NCI-H1048 (cell line): Measurements from ENCODE around the gene GATAD2B.

Source experiments
- DNase-seq: peaks from one replicate; lab custom pipeline; 2025; lab: John Stamatoyannopoulos, UW

Gene GATAD2B

DNA sequence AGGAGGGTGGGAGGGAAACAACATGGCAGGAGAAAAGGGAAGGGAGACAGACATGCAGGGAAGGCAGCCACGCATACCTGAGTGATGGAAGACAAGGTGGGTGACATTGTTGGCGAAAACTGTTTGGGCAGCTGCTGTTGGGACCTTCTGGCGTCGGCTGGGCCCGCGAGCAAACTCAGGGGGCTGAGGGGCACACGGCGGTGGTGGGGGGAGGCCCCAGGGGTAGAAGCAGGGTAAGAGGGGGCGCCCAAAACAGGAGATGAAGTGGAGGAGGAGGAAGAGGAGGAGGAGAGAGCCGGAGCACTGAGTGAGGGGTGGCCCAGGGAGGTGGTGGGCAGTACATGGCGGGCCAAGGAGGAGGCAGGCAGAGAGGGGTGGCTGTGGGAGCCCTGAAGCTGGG lies 28.4 kb upstream of the GATAD2B start:
- DNase-seq: no peak

DNA sequence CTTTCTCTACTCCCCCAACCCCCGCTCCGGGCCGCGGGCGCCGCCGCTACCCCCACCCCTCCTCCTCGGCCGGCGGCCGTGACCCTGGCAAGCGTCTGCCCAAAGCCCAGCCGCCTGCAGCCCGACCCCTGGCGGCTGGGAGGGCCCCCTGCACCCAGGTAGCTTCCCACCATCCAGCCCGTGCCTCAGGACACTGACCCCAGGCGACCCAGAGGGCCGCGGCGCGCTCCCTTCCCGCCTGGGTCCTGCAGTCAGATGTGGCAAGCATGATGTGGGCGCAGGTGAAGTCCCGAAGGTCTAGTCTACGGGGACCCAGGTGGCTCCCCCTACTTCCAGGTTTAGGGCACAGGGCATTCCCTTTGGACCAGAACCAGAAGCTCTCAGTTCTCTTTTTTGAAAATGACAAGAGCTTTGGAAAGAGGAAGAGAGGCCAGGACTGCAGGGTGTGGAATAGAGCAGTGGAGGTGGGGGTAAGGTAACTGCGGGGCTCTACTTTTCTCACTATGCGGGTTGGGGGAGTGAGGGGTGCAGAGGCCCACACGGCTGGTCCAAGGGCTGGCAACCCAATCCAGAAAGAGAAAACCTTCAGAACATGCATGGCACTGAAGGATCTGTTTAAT lies 24.0 kb upstream of the GATAD2B start, which contains the start of gene DENND4B:
Gene DENND4B (minus strand): TSS at position 97 of the 620 bp plus-strand sequence. CDS start 2,344 bp downstream, outside the sequence.
- peak; percentile 63 for DNase-seq

DNA sequence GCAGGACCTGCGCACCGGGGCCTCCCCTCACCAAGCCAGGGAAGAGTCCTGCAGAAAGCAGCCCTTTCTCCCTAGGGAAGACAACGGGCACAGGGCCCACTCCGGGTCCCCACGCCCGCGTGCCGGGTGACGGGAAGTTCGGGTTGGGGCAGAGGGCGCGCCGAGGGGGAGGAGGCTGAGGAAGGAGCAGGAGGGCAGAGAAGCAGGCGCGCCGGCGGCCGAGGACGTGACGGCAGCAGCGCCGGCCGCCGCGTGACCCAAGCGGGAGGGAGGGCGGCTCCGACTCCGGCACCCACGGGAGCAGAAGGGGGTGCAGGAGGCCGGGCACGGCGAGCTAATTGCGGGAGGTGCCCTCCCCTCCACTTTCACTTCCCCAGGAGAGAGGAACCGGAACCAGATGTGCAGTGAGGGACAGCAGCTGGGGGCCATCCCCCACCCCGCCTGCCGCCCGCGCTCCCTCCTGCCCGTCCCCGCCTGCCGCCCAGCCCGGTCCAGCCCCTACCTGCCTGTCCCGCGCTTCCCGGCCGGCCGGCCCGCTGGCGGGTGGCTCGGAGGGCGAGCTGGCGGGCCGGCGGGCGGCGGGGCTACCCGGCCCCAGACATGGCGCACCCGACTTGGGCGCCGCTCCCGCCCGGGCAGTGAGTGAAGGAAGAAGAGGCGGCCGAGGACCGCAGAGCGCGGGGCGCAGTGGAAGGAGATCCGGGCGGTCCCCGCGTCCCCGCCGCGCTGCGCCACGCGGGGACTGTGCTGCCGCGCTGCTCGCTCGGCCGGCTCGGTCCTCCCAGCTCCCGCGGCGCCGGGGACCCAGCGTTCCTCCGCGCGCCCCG lies 23.2 kb upstream of the GATAD2B start:
- no peak for DNase-seq

DNA sequence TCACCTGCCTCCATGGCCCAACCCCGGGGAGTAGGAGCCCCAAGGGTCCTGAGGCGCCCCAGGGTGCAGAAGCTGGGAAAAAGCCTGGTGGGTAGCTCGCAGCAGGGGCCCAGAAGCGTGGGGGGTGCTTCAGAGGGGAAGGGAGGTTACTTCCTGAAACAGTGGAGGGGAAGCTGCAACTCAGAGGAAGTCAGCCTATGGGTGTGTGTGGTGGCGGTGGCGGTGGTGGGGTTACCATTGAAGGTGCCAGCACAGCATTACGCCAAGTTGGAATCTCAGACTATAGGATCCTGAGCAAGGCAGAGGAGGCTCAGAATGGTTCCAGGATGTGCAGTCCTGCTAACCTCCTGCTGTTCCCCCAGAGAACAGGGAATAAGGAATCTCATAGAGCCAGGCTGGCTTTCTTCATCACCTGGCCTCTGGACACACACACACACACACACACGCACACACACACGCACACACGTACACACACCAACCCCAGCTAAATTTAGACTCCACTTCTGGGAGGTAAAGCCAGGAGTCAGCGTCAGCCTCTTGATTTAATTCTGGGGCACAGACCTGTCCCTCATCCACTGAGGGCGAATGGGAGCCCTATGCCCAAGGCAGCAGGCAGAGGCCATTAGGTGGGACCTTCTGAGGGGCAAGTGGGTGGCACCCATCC lies 22.5 kb upstream of the GATAD2B start:
- no peak for DNase-seq

DNA sequence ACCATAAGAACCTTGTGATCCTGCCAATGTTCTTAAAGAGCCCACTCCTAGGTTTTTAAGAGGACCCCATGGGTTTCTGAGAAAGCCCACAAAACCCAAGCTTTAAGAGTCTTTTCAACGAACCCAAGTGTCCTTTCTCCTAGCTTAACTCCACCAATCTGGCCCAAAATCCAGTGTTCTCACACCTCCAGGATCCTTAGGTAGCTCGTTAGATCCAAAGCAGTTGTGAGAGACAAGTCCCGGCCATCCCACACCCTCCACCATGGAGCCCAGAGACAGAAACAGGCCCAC lies 22.0 kb upstream of the GATAD2B start:
- no peak for DNase-seq

DNA sequence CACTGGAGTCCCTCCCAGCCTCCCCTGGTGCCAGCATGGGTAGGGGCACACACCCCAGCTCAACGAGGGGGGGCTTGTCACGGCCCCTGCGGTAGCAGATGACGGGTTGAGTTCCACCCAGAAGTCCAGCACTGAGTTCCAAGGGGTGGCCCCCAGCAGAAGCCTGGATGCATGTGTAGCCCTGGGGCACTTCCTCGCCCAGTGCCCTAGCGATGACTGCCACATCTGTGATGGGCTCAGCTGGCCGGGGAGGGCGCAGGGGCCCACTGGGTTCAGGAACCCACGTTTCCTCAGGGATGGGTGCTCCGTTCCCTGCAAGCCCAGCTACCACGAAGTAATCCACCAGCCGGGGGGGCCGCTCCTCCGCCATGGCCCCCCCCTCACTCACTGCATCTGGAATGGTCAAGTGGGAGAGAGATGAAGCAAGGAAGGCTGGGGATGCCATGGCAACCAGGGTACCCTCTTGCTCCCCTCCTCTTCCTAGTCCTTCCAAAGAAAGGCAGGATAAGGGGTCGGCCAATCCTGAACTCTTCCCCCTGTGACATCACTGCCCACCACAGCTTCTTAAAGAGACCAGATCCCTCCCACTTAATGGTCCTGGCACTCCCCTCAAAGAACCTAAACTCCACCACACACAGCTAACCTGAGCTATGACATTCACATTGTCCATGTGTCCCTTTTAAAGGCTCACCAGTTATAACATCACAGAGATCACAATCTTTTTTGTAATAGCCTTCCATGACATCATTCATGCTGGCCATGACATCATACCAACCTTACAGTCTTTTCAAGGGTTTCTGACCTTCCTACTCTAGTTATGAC lies 21.4 kb upstream of the GATAD2B start:
- no peak for DNase-seq

DNA sequence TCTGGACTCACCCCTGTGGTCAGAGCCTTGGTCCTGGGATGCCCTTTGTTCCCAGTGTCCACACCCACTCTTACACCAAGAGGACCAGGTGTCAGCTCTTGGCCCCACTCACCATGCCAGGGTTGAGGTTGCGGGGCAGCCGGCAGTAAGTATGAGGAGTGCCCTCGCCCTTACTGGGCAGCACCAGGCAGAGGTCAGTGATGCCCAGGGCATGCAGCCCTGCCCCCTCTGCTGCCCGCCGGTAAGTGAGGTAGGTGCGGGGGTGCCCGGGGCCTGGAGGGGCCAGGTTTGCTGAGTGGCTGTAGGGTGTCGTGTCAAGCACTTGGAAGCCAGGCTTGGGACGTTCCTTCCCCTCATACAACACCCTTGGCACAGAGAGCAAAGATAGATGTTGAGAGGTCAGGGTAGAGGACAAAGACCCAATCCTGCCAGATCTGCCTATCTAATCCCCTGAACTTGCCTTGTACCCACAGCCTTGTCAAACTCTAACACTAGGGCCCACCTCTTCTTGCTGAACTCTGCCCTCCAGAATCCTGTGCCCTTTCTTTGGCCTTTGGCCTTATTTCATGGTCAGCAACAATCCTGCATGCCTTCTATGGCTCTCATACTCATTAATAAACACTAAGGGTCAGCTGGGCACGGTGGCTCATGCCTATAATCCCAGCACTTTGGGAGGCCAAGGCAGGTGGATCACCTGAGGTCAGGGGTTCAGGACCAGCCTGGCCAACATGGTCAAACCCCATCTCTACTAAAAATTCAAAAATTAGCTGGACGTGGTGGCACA lies 20.2 kb upstream of the GATAD2B start:
- no peak for DNase-seq

DNA sequence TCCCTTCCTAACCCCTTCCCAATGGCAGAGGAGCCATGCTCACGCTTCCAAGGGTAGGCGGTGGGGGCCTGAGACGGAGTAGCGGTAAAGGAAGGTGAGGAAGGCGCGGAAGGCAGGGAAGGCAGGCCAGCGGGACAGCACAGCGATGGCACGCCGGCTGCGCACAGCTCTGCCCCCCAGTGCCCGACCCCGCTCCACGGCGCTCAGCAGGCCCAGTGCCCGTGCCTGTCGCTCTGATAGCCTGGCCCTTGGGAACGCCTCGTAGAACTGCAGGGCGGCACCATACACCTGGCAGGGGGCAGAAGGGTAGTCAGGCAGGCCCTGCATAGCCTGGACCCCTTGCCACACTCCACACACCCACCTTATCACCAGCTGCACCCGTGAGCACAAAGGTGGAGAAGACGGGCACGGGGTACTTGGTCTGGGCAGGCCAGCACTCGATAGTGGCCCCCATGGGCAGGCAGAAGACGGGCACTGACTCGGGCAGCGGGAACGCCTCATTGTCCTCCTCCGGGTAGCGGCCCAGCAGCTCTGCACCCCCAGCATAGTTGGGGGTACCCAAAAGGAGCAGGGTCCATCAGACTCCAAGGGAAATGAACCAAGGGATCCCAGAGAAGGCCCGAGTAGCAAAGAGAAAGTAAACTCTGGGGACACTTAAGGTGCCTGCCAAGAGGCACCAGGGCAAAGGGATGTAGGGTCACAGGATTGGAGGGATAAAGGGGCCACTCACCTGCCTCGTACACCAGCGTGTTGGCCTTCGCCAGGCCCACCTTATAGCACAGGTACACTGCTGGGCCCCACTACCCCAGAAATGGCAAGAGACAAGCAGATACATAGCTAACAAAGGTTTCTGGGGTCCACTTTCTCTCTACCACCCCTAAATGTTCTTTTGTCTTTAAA lies 19.3 kb upstream of the GATAD2B start:
- no peak for DNase-seq

DNA sequence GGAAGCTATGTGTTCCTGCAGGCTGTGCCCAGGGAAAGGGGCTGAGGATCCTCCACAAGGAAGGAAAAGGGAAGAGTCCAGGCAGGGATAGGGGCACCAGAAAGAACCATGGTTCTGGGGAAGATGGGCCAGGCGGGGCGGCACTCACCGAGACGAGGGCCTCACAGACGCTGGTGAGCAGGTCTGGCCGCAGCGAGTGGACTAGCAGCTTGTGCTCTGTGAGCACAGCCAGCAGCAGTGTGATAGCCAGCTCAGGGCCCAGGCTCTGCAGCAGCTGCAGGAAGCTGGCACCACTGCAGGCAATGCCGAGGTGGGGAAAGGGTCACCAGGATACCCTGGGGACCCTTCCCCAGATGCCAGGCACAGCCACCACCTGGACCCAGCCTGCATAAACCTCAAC lies 18.0 kb upstream of the GATAD2B start:
- DNase-seq: no peak

DNA sequence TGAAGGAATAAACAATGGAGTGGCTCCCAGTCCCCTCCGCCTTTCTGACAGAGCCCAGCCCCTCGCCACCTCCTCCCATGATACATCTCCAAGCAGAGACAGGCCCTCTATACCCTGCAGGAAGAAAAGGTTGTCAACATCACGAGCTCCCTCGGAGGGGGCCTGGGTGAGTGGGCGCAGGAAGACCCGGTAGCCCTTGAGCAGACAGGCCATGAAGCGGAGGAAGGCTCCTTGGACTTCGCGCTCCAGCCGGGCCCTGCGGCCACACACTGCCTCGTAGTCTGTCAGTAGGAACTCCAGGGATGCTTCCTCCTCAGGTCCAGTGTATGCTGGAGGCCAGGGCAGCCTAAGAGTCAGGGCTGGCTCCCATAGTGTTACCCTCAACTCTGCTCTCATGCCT lies 16.7 kb upstream of the GATAD2B start:
- DNase-seq: no peak

DNA sequence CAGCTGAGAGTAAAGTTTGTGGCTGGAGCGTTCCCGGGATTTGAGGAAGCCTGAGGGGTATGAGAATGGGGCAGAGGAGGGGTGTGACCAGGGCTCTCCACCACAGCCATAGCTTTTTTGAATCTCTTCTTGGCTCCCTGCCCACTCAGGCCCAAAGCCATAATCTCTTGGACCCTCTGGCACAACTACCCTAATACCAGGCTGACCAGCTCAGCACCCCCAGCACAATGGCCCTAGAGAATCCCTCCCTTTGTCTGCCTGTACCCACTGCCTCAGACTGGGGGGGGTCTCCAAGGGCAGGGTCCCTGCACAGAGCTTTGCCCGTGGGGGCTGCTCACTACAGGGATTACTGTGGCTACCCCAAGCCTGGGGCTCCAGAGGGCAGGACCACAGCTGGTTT lies 16.2 kb upstream of the GATAD2B start:
- no peak for DNase-seq

DNA sequence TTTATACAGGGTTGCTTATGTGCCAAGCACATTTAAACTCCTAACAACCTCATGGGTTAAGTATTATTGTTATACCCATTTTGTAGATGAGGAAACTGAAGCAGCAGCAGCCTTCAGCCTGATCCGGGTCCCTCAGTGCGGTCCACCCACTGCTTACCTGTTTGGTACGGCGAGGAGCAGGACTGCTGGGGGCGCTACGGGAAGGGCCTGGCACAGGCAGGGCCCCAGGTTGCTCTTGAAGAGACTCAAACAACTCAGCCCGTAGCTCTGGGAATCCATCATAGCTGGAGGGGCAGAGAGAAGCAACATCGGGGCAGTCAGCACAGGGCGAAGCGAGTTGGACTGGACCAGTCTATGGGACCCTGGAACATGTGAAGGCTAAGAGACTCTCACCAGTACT lies 14.6 kb upstream of the GATAD2B start:
- no peak for DNase-seq

DNA sequence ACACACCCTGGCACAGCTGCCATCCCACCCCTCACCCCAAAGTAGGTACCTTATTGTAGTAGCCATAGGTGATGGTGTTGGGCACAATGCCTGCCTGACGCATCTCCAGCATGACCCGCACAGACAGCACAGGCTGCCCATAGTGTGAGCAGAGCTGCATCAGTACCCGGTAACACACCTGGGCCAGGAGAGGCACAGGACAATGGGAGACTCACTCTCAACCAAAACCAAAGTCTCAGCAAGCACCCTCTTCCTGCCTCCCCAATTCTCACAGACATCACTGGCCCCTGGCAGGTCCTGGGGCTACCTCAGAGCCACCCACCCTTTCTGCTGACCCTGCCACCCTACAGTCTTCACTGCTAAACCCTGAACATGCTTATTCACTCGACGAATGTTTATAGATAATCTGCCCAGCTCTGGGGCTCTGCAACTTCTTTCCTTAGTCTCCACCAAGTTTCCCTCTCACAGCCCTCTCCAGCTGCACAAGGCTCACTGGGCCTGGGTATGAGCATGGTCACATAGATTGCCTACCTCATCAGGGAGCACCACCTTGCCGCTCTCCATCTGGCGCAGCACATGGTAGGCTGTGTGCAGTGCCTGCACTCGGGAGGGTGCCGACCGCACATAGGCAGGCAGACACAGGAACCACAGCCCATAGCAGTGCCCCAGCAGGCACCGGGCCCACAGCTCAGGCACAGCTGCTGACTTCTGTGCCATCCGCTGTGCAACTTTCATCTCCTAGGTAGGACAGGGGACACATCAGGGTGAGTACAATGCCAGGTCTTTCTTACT lies 13.4 kb upstream of the GATAD2B start:
- DNase-seq: no peak

DNA sequence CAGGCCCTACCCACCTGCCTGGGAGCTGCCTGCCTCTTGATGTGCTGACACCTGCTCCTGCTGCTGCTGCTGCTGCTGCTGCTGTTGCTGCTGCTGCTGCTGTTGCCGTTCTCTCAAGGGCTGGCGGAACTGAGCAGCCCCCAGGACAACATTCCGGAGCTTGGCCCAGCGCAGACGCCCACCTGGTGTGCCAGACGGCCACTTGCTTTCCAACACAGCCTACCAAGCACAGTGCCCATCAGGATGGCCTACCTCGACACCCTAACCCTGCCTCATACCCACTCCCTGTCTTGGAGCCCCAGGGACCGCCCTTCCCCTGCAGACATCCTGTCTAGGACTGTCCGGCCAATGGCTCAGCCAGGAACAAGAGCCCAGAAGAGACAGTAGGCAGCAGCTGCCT lies 12.0 kb upstream of the GATAD2B start:
- DNase-seq: no peak

DNA sequence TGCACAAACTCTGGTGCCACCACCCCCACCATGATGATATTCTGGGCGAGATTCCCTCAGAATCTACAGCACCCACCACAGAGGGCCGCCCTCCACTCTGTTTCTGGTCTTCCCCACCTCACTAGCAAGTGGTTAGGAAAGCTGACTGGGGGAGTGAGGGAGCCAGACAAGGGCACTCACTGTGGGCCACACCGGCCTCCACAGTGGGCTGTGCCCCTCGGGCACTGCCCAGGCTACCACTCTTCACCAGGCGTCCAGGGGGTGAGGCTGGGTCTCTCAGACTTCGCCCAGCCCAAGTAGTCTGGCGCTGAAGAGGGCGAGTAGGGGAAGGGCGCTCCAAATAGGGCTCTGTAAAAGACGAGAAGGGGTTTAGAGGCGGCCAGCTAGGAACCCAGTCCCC lies 11.2 kb upstream of the GATAD2B start:
- no peak for DNase-seq

DNA sequence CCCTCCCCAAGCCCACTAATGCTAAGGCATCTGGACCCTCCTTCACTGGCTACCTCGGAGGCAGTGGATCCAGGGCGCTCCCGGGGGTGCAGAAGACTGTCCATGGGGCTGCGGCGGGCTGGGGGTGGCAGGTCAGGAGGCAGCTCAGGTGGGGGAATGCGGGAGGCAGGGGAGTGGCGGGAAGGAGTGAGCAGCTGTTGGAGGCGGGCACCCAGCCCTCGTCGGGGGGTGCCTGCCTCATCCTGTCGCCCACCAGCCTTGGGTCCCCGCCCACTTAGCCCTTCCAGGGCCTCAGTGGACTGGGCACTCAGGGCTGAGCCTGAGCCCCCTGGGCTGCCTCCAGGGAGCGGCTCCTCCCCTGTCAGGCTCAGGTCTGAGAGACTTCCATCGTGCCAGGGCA lies 10.7 kb upstream of the GATAD2B start:
- no peak for DNase-seq

DNA sequence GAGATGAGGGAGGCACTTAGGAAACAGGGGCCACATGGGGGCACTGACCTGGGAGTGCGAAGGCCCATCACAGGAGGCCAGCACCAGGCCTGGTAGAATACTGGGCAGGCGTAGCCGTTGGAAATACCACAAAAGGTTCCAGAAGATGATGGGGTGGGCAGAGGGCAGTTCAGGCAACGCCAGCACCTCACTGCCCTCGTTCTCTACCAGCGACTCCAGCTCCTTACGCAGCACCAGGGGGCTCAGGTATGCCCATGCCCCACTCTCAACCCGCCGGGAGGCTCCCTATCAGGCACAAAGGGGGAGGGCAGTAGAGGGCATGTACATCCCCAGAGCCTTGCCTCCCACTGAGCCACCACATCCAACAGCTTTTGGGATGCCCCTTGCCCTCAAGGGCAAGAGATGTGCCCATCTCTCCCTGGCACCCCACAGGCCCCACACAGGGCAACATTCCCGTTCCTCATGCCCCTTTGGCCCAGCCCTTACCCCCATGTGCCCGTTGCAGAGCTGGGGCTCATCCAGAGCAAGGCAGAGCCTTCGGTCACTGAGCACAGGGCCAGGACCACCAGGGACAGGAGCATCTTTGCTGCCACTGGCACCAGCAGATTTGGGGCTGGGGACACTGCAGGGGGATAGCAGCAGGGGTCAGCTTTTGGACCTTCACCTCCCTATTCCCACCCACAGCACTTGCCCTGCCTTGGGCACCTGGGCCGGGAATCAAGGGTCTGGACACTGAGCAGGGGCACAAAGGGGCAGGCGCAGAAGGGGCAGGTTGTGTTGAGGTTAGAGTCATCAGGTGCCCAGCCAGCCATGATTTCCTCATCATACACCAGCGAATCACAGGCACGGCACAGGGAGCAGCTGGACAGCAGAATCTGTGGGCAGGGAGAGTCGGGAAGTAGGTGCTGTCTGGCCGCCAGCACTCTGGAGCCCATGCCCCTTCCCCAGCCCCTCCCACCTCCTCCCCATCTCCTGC lies 9.7 kb upstream of the GATAD2B start:
- no peak for DNase-seq
